ENCODE data around the gene ATP2B3.

GRCh38 chrX:153609917-153610835 lies 92.7 kb downstream of the ATP2B3 start:
- TF ChIP-seq, protein P1, sequence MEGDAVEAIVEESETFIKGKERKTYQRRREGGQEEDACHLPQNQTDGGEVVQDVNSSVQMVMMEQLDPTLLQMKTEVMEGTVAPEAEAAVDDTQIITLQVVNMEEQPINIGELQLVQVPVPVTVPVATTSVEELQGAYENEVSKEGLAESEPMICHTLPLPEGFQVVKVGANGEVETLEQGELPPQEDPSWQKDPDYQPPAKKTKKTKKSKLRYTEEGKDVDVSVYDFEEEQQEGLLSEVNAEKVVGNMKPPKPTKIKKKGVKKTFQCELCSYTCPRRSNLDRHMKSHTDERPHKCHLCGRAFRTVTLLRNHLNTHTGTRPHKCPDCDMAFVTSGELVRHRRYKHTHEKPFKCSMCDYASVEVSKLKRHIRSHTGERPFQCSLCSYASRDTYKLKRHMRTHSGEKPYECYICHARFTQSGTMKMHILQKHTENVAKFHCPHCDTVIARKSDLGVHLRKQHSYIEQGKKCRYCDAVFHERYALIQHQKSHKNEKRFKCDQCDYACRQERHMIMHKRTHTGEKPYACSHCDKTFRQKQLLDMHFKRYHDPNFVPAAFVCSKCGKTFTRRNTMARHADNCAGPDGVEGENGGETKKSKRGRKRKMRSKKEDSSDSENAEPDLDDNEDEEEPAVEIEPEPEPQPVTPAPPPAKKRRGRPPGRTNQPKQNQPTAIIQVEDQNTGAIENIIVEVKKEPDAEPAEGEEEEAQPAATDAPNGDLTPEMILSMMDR (IDR thresholded peaks at IDR 0.05): peak; percentile 50 to 71 (median 60)
- TF ChIP-seq POLR2A (IDR thresholded peaks at IDR 0.05): no peak
